Mesendoderm (in vitro differentiated cells): Measurements from ENCODE around the gene C15orf61.

Experiments
- DNase-seq: peaks from one replicate; pipeline ENCODE4 v3.0.0; 2013
- H2AK5ac ChIP-seq: 2 replicates; pipeline ENCODE4 v1.6.1; 2013; ENCODE audit warnings: low read length, inconsistent platforms
- H2BK120ac ChIP-seq: 2 replicates; pipeline ENCODE4 v1.6.1; 2013; ENCODE audit warnings: low read depth, mild to moderate bottlenecking, low read length, moderate library complexity, mixed read lengths
- H2BK15ac ChIP-seq: replicated peaks from 2 replicates; pipeline ENCODE4 v1.6.1; 2013; ENCODE audit warnings: low read depth, mild to moderate bottlenecking, moderate library complexity
- H2BK5ac ChIP-seq: 2 replicates; pipeline ENCODE4 v1.6.1; 2013; ENCODE audit warnings: low read length, inconsistent platforms
- H3K18ac ChIP-seq: 2 replicates; pipeline ENCODE4 v1.6.1; 2013; ENCODE audit warnings: mild to moderate bottlenecking, low read length, mixed read lengths
- H3K23ac ChIP-seq: one replicate; pipeline ENCODE4 v1.6.1; 2013; ENCODE audit warnings: low read length
- H3K27ac ChIP-seq: 2 replicates; pipeline ENCODE4 v1.5.1; 2013; ENCODE audit warnings: low read depth, mild to moderate bottlenecking, inconsistent platforms, low read length, moderate library complexity
- H3K27me3 ChIP-seq: 2 replicates; pipeline ENCODE4 v1.6.1; 2013; ENCODE audit warnings: low read length, control low read depth, mild to moderate bottlenecking, inconsistent platforms; ENCODE audit not compliant: insufficient read depth, poor library complexity
- H3K36me3 ChIP-seq: 2 replicates; pipeline ENCODE4 v1.6.1; 2013; ENCODE audit warnings: low read length, inconsistent platforms; ENCODE audit not compliant: control insufficient read depth, insufficient read depth
- H3K4ac ChIP-seq: one replicate; pipeline ENCODE4 v1.6.1; 2013; ENCODE audit warnings: low read depth, mild to moderate bottlenecking, low read length, moderate library complexity
- H3K4me1 ChIP-seq: 2 replicates; pipeline ENCODE4 v1.6.1; 2013; ENCODE audit warnings: low read depth, low read length, inconsistent platforms; ENCODE audit not compliant: control insufficient read depth
- H3K4me2 ChIP-seq: 2 replicates; pipeline ENCODE4 v1.6.1; 2013; ENCODE audit warnings: low read length
- H3K4me3 ChIP-seq: 2 replicates; pipeline ENCODE4 v1.5.1; 2013; ENCODE audit warnings: mild to moderate bottlenecking, low read length
- H3K56ac ChIP-seq: one replicate; pipeline ENCODE4 v1.6.1; 2013; ENCODE audit warnings: low read length
- H3K79me1 ChIP-seq: 2 replicates; pipeline ENCODE4 v1.6.1; 2013; ENCODE audit warnings: low read length, inconsistent platforms
- H3K79me2 ChIP-seq: 2 replicates; pipeline ENCODE4 v1.6.1; 2013; ENCODE audit warnings: mild to moderate bottlenecking, low read length; ENCODE audit not compliant: control insufficient read depth, insufficient read depth
- H3K9ac ChIP-seq: 2 replicates; pipeline ENCODE4 v1.6.1; 2013; ENCODE audit warnings: low read length, inconsistent platforms
- H4K5ac ChIP-seq: one replicate; pipeline ENCODE4 v1.6.1; 2013; ENCODE audit warnings: low read length
- H4K8ac ChIP-seq: one replicate; pipeline ENCODE4 v1.6.1; 2013; ENCODE audit warnings: low read depth, mild to moderate bottlenecking, control low read depth, low read length, moderate library complexity
- WGBS: extraction: QIAGEN DNeasy Blood & Tissue Kit; methylation state at CpG from one replicate; pipeline ENCODE4 v1.1.7; 2013; ENCODE audit warnings: low lambda C conversion rate, missing lambda C conversion rate; ENCODE audit not compliant: insufficient coverage; ENCODE audit errors: extremely low coverage; 5-methylcytosine and 5-hydroxymethylcytosine counted together

The C15orf61 gene

DNA sequence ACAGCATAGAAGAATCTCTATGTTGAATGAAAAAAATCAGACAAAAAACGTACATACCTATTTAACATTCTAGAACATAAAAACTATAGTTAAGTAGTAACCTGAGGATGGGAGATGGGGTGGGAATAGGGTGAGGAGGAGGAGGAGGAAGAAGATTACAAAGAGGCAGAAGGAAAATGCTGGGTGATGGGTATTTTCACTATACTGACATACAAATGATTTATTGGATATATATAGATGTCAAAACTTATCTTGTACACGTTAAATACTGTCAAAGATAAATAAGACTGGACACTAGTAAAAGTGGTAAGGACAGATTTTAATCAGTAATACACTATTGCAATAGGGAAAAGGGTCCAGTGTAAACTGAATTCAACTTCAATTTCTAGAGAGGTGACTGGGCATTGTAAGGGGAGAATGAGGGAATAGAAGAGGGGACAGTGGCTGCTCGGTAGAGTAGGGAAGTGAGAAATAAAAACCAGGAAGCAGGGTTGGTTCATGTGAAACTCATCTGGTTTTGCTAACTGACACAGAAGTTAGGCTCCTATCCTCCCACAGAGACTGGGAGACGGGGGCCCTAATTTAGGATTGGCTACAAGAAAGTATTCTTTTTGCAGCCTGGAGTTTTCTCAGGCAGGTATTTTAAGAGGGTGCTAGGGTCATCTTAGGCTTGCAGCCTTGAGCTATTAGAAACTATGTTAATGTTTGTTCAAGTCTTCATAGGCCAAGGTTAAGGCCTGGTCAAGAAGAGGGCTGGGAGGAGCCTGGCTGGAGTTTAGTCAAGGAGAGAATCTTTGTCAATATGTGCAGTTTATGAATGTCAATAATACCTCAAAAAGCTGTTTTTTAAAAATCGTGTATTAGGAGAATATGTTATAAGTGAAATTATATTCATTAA lies 15.0 kb upstream of the C15orf61 start:
- Histone ChIP-seq H2BK120ac (no peak overlapping the region), H3K18ac (no peak overlapping the region), H3K4me1 (no peaks in the 10 kb centered on the region), H3K4me3 (no peak overlapping the region), H3K9ac (no peak overlapping the region), H4K8ac (no peak overlapping the region), H3K4ac (no peak overlapping the region), H4K5ac (no peak overlapping the region), H2BK15ac (no peak overlapping the region), H3K27me3 (no peaks in the 10 kb centered on the region), H3K36me3 (no peaks in the 10 kb centered on the region), H3K23ac (no peak overlapping the region), H3K4me2 (no peak overlapping the region), H2BK5ac (no peak overlapping the region), H3K79me1 (no peaks in the 10 kb centered on the region), H3K56ac (no peak overlapping the region), H2AK5ac (no peak overlapping the region), H3K27ac (no peak overlapping the region), H3K79me2 (no peaks in the 10 kb centered on the region)
- DNase-seq = no peak
- WGBS = 100% methylated on average over 1 of the region's 5 CpGs

DNA sequence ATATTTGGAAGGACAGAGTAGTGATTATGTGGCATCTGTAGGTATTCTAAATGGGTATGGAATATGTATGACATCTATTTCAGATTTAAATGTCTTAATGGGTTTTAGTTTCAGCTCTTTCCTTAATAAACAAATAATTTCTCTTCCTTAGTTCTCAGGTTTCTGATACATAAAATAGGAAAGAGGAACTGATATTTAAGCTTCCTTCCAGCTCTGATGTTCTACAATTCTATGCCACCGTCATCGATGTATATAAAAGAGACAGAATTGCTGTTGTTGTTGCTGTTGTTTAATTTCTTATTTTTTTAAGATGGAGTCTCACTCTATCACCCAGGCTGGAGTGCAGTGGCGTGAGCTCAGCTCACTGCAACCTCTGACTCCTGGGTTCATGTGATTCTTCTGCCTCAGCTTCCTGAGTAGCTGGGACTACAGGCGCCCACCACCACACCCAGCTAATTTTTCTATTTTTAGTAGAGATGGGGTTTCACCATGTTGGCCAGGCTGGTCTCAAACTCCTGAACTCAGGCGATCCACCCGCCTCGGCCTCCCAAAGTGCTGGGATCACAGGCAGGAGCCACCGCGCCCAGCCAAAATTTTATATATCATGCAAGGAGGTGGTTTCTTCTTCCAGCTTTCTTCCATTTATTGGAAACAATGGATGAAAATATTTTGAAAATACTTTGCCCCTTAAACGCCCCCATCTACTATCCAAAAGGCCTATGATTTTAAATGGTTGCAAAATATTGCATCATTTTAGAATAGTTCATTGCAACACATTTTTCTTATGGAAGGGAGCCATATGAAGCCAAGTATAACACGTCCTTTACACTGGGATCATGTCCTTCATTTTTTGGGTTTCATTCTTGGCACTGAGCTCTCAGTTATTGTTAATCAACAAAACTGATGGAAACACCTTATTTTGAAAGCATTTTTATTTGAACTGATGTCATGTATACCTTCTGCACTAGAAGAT lies 13.9 kb upstream of the C15orf61 start:
- no peak overlapping the region for H3K9ac ChIP-seq
- H3K56ac ChIP-seq = no peak overlapping the region
- no peak overlapping the region for H4K5ac ChIP-seq
- no peak overlapping the region for H3K4ac ChIP-seq
- H3K4me1 ChIP-seq = no peaks in the 10 kb centered on the region
- no CpG with 5 or more reads among the region's 11 CpGs for WGBS
- no peak overlapping the region for H2BK15ac ChIP-seq
- no peak for DNase-seq
- H3K36me3 ChIP-seq = no peaks in the 10 kb centered on the region
- H3K18ac ChIP-seq = no peak overlapping the region
- no peak overlapping the region for H3K4me3 ChIP-seq
- H4K8ac ChIP-seq = no peak overlapping the region
- H2BK5ac ChIP-seq = no peak overlapping the region
- no peak overlapping the region for H3K4me2 ChIP-seq
- no peak overlapping the region for H3K27ac ChIP-seq
- no peaks in the 10 kb centered on the region for H3K79me1 ChIP-seq
- no peaks in the 10 kb centered on the region for H3K27me3 ChIP-seq
- no peak overlapping the region for H2AK5ac ChIP-seq
- H3K23ac ChIP-seq = no peak overlapping the region
- no peak overlapping the region for H2BK120ac ChIP-seq
- H3K79me2 ChIP-seq = no peaks in the 10 kb centered on the region

DNA sequence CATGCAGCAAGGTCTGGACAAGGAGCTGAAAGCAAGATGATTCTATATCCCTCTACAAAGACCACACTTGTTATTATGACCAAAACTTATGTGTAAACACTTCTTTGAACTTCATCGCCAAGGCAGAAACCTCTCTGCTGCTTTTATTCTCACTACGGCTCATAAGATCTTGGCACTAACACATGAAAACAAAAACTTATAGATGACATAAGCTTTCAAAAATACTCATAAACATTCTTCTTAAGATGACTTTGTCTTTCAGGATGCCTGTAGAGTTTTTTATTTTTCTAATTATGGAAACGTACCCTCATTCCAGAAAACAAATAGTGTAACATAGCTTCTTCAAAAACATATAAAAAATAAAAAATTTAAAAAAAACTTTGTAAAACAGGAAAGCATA lies 12.5 kb upstream of the C15orf61 start:
- Histone ChIP-seq H3K4me1 (no peaks in the 10 kb centered on the region), H3K23ac (no peak overlapping the region)
- no CpG with 5 or more reads among the region's 3 CpGs for WGBS

DNA sequence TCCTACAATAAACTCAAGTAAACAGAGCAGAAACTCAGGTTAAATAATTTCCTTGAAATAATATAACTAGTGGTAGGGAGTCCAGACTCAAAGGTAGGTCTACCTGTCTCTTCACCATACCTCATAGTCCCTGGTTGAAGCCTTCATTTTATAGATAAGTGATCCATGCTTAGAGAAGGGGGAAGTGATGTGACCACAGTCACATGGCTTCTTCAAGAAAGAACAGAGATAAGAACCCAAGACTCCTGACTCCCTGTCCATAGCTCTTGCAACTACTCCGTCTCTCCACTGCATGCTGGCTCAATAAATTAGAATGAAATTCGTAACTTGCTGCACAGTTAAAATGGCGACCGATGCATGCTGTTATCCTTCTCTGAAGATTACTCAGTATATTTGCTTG lies 11.0 kb upstream of the C15orf61 start:
- Histone ChIP-seq H3K79me2 (no peaks in the 10 kb centered on the region), H3K4ac (no peak overlapping the region), H4K8ac (no peak overlapping the region), H3K23ac (no peak overlapping the region), H3K4me2 (no peak overlapping the region), H4K5ac (no peak overlapping the region), H3K4me1 (no peaks in the 10 kb centered on the region), H2AK5ac (no peak overlapping the region), H3K27ac (no peak overlapping the region), H2BK15ac (no peak overlapping the region), H2BK5ac (no peak overlapping the region), H3K79me1 (no peaks in the 10 kb centered on the region), H3K4me3 (no peak overlapping the region), H3K56ac (no peak overlapping the region), H3K9ac (no peak overlapping the region), H3K36me3 (no peaks in the 10 kb centered on the region), H2BK120ac (no peak overlapping the region), H3K27me3 (no peaks in the 10 kb centered on the region), H3K18ac (no peak overlapping the region)
- WGBS = no CpG with 5 or more reads among the region's 4 CpGs
- no peak for DNase-seq

More for the DNA sequence above, 12.5 kb upstream of the C15orf61 start:
- no peak overlapping the region for H3K4me2 ChIP-seq
- no peaks in the 10 kb centered on the region for H3K27me3 ChIP-seq
- no peaks in the 10 kb centered on the region for H3K79me1 ChIP-seq
- H2BK5ac ChIP-seq = no peak overlapping the region
- no peak overlapping the region for H2BK120ac ChIP-seq
- H3K27ac ChIP-seq = no peak overlapping the region
- H4K8ac ChIP-seq = no peak overlapping the region
- no peaks in the 10 kb centered on the region for H3K79me2 ChIP-seq
- no peak overlapping the region for H3K4ac ChIP-seq
- no peak overlapping the region for H3K18ac ChIP-seq
- no peak overlapping the region for H2BK15ac ChIP-seq
- no peaks in the 10 kb centered on the region for H3K36me3 ChIP-seq
- H3K9ac ChIP-seq = no peak overlapping the region
- H3K56ac ChIP-seq = no peak overlapping the region
- H3K4me3 ChIP-seq = no peak overlapping the region
- no peak overlapping the region for H4K5ac ChIP-seq
- no peak overlapping the region for H2AK5ac ChIP-seq
- DNase-seq = no peak

DNA sequence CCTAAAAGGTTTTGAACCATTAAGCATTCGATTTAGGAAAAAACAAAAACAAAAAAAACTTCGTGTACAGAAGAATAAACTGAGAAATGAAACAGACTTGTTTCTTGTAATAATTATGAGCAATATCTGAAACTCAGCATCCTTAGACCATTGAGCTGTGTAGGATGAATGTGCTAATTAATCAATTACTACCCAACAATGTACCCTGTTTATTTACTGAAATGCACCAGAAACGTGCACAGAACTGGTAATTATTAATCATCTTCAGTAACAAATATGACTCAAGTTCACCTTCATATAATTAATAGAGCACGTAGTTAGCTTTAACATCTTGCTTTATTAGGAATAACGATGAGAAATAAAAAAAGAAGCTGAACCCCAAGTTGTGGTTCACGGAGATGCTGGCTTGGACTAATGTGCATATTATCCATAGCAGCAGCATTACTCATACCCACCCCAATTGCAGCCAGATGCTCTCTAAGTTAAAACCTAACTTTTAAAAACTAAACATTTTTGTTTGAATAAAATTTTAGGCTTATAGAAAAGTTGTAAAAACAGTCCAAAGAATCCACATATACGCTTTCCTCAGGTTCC lies 10.2 kb upstream of the C15orf61 start:
- no CpG with 5 or more reads among the region's 7 CpGs for WGBS
- H2BK5ac ChIP-seq = no peak overlapping the region
- no peaks in the 10 kb centered on the region for H3K79me1 ChIP-seq
- H3K4me3 ChIP-seq = no peak overlapping the region
- H2AK5ac ChIP-seq = no peak overlapping the region
- H3K27ac ChIP-seq = no peak overlapping the region
- DNase-seq = no peak
- no peak overlapping the region for H3K23ac ChIP-seq
- no peak overlapping the region for H4K5ac ChIP-seq
- H3K4me1 ChIP-seq = no peaks in the 10 kb centered on the region
- no peak overlapping the region for H3K4me2 ChIP-seq
- H3K79me2 ChIP-seq = no peaks in the 10 kb centered on the region
- no peak overlapping the region for H4K8ac ChIP-seq
- no peaks in the 10 kb centered on the region for H3K36me3 ChIP-seq
- H3K56ac ChIP-seq = no peak overlapping the region
- no peak overlapping the region for H3K9ac ChIP-seq
- H3K4ac ChIP-seq = no peak overlapping the region
- no peak overlapping the region for H3K18ac ChIP-seq
- H3K27me3 ChIP-seq = no peaks in the 10 kb centered on the region
- peak overlapping the region; percentile 19 for H2BK15ac ChIP-seq
- H2BK120ac ChIP-seq = no peak overlapping the region
